GM19468 (cell line): ENCODE data around the gene TIMM44.
A peak's percentile ranks its signal among the peaks of the same experiment; 100 is the strongest.

ENCODE experiments used
- ATAC-seq: cut with Tn5 transposase; IDR thresholded peaks from one replicate; pipeline ENCODE4 v1.9.1; 2021; ENCODE audit warnings: mild to moderate bottlenecking, moderate library complexity, moderate number of reproducible peaks; ENCODE audit not compliant: unreplicated experiment; ENCODE audit errors: extremely low read depth

Gene TIMM44

DNA sequence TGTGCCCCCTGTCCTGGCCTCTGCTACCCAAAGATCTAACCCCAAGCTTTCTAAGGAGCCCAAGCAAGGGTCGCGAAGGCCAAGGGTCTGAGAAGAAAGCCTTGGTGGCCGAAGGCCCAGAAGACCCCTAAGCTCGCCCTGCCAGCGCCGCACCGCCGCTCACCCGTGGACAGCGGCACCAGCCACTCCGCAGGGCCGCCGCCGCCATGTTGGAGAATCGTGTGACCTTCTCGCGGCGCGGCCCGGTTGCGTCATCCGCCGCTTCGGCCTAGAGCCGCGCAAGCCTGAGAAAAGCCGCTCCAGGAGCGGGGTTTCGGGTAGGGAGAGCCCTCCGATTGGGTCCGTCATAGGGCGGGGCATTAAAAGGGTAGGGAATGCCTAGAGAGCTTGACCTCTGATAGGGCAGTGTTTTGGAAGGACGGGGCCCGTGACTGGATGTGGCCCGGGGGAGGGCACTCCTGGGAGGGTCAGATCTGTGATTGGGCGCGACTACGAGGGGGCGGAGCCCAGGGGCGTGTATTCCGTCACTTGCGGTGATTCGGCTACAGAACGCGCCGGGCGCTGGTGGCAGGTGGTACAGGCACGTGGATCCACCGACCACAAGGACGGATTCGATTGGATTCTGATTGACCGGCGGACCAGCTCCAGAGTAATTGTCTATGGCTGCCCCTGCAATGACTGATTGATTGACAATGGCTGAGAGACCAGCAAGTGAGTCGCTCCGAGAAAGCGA is at the start of gene TIMM44:
Gene TIMM44, minus strand, starts transcription at position 223 of the 733 bp plus-strand sequence. Its CDS starts 15 bp downstream, at position 208.
- peak; percentile 92 for ATAC-seq

- ATAC-seq, result no peak
These were observed 49.1 kb upstream of the TIMM44 start for GRCh38 chr19:7992575-7992974.

DNA sequence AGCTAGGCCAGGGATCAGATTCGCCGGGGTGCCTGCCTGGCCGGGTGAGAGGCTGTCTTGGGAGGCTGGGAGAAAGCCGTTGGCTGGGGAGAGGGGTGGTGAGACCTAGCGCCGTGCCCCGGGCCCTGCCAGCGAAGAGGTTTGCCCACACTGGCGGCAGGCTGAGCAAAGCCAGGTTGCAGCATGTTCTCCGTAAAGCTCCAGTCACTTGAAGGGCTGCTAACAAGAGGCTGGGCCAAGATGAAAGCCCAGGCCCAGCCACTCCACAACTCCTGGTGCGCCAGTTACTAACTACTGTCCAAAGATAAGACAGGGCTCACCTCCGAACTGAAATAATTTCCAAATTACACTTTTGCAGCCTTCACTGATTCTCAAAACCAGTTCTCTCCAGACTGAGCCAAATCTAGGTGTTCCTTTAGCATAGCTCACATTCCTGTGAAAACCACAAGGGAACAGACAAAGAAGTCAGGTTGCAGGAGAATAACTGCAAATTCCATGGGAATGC is 45.7 kb upstream of the TIMM44 start:
- no peak for ATAC-seq

DNA sequence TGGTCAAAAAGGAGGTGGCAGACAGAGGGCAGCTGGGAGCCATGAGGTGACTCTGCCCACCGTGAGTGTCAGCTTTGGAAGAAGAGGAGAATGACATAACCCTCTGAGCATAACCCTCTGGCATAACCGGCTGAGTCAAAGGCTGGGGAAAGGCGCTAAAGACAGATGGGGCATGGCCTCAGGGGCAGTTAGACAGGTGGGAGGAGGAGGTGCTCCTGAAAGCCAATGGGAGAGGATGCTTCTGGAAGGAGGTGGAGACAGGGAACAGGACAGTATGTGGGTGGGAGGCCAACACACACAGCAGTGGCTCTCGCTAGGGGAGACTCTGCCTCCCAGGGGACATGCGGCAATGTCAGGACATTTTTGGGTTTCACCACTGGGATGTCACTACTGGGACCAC is 44.8 kb upstream of the TIMM44 start:
- no peak for ATAC-seq

- ATAC-seq, result no peak
These were observed 43.8 kb upstream of the TIMM44 start for GRCh38 chr19:7987114-7987768.

GRCh38 chr19:7986321-7987113 is 43.1 kb upstream of the TIMM44 start:
- ATAC-seq, result no peak

DNA sequence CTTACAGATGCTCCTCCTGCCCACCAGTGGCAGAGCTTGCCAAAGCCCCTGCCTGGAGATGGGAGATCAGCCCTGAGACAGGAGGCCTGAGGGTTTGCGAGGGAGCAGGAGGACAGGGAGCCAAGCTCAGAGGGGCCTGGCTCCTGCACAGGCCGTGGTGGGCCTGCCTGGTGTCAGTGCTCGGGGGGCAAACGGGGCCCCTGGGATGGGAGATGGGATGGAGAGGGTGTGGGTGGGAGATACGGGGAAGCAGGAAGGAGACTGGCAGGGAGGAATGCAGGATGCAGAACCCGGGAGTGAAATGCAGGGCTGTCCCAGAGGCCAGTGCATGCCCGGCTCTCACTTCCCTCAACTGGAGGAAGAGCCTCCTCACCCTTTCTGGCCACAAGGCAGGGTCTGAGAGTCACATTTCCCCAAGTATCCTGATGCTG is 42.0 kb upstream of the TIMM44 start:
- no peak for ATAC-seq

GRCh38 chr19:7983995-7984837 is 40.8 kb upstream of the TIMM44 start:
- no peak for ATAC-seq

- no peak for ATAC-seq
These were observed 40.0 kb upstream of the TIMM44 start for GRCh38 chr19:7983286-7983950.

- ATAC-seq, result no peak
These were observed 39.2 kb upstream of the TIMM44 start for GRCh38 chr19:7982651-7983099.

DNA sequence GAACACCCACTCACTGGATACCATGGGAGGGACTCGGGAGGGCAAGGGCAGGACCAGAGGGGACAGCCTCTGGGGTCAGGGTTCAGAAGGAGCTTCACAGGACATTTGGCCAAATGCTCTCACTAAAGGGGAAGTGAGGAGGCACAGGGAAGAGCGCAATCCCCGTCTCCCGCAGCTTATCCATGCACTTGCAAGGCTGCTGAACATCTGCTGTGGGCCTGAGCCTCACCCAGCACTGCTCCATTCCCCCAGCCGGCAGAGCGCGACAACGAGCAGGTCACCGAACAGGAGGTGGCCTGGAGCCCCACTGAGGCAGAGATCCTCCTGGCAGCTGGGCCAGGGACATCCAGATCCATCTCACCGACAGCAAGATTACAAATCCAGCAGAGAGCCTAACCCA is 38.6 kb upstream of the TIMM44 start:
- no peak for ATAC-seq

DNA sequence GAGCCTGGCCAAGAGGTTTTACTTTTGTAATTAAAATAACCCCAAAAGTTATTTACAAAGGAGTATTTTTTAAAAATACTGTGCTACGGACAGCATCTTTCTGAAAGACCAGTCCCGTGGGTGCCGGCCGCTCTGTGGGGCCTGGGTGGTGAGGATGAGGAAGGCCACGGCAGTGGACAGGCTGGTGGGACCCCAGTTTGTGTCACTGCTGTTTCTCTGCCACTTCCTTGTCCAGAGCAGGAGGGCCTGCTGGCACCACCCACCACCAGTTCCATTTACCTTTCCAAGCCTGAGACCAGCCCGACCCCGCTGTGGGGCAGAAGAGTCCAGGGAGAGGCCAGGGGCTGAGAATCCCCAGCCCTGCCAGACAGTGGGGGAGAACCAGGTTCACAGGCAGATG is 38.2 kb upstream of the TIMM44 start:
- ATAC-seq, result no peak

GRCh38 chr19:7981199-7981598 is 37.7 kb upstream of the TIMM44 start:
- no peak for ATAC-seq

DNA sequence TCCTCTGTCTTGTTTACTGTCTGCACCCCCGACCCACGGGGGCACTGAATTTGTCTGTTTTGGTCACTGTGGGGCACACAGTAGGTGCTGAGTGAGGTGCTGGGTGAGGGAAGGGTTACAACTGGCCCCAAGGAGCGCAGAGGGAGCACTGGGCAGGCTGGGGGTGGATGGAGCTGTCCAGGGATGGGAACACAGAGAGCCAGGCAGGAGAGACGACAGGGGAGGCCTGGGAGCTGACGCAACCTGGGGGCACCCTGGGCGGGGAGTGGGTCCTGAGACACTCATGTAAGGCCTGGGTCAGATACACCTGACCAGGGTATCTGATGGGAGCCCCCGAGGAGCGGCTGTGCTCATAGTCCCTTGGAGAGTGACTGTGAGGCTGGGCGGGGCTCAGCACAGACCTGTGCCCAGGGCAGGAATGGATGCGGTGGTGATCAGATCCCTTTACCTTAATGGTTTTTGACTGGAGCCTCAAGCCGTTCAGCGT is 37.2 kb upstream of the TIMM44 start:
- no peak for ATAC-seq

GRCh38 chr19:7980168-7980567 is 36.7 kb upstream of the TIMM44 start:
- no peak for ATAC-seq

DNA sequence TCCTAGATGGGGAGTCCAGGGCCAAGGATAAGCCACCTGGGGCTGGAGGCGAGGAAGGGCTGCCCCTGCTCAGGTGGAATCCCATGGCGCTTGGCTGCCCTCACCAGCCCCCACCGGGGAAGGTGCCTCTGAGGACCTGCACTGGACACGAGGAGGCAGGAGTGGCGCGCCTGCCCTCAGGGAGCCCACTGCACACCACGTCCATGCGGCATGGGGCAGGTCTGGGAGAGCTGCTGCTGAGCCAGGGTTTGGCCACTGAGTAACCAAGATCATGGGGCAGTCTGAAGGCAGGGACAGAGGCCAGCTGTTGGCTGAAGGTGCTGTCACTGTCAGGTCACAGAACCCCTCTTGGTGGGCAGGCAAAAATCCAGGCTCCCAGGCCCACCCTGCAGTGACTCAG is 36.1 kb upstream of the TIMM44 start:
- ATAC-seq, result no peak

DNA sequence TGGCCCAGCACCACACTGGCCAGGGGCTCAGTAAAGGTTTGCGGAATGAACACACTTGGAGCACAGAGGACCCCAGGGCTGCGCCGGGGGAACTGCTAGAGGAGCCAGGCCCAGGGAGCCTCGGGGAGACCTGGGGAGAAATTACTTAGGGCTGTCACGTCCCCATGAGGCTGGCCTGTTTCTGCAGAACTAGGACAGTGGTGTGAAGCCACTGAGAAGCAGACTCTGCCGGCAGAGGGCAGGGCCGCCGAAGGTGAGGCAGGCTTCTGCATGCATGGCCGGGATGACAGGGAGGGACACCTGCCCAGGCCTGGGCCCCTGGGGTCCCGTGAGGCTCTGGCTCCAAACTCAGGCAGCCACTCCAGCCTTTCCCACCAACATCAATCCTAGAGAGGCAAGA is 35.5 kb upstream of the TIMM44 start:
- no peak for ATAC-seq

DNA sequence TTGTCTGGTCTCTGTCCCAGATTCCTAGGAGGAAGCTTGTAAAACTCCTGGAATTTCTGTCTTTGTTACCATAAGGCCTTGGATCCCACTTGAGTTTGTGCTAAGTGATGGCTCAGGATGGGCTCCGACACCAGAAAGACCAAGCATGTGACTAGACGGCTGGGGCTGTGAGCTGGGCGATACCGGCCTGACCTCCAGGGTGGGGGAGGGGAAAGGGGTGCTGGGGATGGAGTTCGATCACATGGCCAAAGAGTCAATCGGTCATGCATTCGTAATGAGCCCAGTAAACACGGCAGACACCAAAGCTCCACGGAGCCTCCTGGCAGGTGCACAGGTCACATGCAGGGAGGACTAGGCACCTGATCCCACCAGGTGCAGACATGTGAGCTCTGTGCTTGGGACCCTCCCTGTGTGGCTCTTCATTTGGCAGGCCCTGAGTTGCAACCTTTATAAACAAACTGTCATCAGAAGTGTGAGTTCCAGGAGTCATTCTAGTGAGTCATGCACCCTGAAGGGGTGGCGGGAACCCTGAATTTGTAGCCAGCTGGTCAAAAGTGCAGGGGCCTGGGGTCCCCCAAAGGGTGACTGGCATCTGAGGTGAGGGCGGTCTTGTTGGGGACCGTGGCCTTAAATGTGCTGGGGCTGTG is 34.8 kb upstream of the TIMM44 start:
- no peak for ATAC-seq

- ATAC-seq, result no peak
These were observed 34.2 kb upstream of the TIMM44 start for GRCh38 chr19:7977723-7978040.
